HG02973 (cell line): ENCODE data around the gene CZIB.
"Not testable (repeated sequence)": the region's sequence is repeated elsewhere in the genome, so short reads cannot be mapped to it uniquely, and the experiment has no call there.

Experiments used
- ATAC-seq: cut with Tn5 transposase; IDR thresholded peaks from one replicate; pipeline ENCODE4 v1.9.1; 2021; ENCODE audit warnings: moderate library complexity; ENCODE audit not compliant: unreplicated experiment

CZIB gene

DNA sequence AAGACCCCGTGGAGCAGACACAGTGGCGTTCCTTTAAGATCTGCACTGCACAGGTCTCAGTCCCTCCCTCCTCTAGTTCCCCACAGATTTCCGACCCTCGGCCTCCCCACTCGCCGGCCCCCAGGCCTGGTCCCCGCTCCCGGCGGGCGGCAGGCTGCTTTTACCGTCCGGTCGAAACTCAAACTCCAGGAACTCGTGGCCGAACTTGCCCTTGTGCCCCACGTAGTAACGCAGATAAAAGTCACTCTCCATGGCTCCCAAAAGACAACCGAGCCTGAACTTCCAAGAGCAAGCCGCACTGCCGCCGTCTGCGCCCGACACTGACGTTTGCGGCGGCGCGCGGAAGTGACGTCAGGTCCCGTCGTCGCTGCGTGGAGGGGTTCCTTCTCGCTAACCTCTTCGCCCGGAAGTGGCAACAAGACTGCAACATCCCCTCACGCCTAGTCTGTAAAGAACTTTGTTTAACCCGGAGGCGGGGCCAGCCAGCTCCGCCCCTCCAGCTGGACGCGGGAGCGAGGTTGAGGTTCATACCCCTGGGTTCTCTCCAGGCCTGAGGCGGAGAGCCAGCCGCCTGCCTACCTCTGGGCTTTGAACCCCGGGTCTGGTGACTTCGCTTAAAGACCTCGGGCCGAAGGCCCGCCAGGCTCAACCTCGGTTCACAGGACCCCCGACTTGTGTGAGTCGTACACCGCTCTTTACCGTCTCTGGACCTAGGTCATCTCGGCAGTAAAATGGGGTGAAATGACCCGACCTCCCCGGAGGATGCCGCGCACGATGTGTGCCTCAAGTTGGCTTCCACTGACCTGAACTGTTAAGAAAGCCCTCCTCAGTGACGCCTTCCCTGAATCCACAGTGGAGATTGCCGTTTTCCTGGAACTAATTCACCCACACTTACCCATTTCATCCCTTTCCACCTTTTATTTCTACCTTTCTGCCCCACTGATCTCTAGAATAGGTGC, 18.0 kb upstream of the CZIB start, which contains the start of gene MAGOH:
Gene MAGOH, minus strand, starts transcription at position 322 of the 959 bp plus-strand sequence. Its CDS starts 70 bp downstream, at position 252.
- ATAC-seq, result peak; percentile 97

DNA sequence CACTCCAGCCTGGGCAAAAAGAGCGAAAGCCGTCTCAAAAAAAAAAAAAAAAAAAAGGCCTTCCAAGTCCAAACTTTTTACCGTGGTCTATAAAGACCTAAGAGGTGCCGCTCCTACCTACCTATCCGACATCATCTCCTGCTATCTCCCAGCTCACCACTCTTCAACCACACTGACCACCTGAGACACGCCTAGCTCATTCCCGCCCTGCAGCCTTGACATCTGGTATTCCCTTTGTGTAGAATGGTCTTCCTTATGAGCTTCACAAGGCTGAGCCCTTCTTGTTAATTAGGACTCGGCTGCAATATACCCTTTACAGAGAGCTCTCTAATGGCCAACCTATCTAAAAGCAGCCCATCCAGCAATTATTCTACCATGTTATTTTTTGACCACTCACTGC, 17.2 kb upstream of the CZIB start:
- ATAC-seq, result no peak

DNA sequence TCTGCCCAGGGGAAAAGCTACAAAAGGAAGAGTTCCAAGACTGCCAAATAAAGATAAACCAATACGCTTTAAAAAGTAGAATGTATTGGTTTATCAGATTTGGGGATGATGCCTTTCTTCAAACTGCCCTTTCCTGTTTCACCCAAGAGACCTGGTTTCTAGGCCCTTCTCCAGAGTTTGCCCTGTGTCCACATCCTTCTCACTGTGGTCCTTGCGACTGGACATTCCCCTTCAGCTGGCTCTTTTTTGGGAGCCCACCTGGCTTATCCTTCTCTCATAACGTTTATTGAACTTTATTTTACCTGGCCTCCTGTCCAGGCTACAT, 490 bp upstream of the CZIB start:
- ATAC-seq, result no peak

DNA sequence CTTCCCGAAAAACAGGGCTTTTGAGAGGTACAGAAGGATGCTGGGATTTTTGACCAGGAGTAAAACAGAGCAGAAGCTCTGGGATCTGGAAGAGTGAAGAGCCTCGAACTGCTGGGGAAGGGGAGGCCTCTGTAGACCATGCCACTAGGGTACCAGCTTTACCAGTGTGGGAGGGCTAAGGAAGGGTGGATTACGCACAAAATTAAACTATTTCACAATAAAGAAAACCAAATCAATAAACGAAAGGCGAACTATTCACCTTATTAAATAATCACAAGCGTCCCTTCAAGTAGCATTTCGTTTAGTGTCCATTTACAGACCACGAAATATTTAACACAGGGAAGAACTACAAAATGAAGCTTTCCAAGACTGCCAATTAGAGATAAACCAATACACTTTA, 723 bp downstream of the CZIB start:
- ATAC-seq, result no peak

DNA sequence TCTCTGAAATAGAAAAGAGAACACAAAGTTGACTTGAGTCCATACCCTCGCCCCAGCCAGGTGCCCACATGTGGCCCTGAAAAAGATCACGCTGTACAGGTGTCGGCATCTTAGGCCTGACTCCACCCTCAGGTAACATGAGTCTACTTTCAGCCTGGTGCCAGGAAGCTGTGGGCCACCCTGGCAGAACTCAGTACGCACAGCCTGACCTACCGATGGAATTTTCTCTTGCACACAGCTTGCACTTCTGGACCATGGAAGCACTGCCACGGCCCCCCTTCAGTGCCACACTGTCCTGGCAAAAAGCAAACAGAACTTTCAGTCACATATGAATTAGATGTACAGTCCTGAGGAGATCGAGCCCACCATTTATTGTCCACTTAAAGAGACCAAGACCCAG, 2.2 kb downstream of the CZIB start:
- ATAC-seq, result no peak

DNA sequence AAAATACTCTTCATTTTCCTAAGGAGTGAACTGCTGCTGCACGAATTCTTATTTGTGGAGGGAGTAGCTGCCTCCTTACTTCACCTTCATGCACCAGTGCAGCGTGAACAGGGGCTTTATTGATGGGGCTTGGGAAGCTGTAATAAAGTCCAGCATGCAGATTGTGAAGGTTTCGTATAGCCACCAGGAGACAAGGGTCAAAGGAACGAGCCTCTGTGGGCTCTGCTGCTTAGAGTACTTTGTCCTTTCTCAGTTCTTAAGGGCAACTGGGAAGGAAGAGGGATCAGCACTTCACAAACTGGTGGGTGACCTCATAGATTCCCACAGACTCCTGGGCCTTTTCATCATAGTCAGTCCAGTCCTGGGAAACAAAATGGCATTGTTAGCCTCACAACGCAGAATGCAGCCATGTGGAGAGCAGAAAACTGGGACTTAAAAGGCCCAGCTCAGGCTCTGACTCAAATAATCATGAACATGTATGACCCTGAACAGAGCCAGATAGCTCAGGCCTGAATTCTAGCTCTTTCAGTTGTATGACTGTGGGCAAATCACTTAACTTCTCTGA, 6.0 kb downstream of the CZIB start:
- ATAC-seq, result no peak

DNA sequence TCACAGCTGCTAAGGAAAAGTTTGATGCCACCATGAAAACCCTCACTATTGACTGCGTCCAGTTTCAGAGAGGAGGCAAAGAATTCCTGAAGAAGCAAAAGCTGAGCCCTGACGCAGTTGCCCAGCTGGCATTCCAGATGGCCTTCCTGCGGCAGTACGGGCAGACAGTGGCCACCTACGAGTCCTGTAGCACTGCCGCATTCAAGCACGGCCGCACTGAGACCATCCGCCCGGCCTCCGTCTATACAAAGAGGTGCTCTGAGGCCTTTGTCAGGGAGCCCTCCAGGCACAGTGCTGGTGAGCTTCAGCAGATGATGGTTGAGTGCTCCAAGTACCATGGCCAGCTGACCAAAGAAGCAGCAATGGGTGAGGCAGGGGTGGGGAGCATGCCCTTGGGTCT, 9.5 kb downstream of the CZIB start:
- ATAC-seq, result no peak

DNA sequence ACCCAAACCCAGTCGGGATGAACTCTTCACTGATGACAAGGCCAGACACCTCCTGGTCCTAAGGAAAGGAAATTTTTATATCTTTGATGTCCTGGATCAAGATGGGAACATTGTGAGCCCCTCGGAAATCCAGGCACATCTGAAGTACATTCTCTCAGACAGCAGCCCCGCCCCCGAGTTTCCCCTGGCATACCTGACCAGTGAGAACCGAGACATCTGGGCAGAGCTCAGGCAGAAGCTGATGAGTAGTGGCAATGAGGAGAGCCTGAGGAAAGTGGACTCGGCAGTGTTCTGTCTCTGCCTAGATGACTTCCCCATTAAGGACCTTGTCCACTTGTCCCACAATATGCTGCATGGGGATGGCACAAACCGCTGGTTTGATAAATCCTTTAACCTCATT, 10.1 kb downstream of the CZIB start:
- ATAC-seq, result no peak

DNA sequence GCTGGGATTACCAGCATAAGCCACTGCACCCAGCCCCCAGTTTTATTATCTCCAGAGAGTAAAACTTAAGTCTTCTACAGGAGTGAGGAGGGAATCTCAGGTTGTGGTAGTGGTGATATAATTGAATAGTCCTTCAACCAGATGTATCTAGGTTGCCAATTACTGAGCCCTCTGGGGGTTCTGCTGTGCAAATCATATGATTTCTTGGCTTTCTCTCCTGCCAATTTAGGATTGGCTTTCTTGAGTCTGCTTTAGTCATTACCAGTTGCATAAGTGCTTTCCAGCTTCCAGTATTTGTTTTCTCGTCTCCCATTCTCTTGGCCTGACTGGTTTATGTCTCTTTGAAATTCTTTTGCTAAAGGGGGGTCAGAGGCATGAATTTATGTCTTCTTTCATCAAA, 12.7 kb downstream of the CZIB start:
- ATAC-seq, result no peak

DNA sequence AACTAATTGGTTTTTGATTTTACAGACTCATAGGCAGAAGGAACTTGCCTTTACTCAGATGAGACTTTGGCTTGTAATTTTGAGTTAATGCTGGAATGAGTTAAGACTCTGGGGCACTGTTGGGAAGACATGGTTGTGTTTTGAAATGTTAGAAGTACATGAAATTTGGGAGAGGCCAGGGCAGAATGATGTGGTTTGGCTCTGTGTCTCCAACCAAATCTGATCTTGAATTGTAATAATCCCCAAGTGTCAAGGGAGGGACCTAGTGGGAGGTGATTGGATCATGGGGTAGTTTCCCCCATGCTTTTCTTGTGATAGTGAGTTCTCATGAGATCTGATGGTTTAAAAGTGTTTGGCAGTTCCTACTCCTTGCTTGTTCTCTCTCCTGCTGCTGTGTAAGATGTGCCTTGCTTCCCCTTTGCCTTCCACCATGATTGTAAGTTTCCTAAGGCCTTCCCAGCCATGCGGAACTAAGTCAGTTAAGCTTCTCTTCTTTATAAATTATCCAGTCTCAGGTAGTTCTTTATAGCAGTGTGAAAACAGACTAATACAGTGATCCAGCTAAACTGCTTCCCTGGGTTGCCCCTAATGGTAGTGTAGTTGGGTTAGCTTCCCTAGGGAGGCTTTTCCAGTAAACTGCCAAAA, 13.6 kb downstream of the CZIB start:
- ATAC-seq, result no peak

DNA sequence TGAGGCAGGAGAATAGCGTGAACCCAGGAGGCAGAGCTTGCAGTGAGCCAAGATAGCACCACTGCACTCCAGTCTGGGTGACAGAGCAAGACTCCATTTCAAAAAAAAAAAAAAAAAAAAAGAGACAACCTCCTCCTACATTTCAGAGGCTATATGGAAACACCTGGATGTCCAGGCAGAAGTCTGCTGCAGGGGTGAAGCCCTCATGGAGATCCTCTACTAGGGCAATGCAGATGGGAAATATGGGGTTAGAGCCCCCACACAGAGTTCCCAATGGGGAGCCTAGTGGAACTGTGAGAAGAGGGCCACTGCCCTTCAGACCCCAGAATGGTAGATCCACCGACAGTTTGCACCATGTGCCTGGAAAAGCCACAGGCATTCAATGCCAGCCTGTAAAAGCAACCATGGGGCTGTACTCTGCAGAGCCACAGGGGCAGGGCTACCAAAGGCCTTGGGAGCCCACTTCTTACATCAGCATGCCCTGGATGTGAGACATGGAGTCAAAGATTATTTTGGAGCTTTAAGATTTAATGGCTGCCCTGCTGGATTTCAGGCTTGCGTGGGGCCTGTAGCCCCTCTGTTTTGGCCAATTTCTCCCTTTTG, 14.2 kb downstream of the CZIB start:
- ATAC-seq, result not testable (repeated sequence)

DNA sequence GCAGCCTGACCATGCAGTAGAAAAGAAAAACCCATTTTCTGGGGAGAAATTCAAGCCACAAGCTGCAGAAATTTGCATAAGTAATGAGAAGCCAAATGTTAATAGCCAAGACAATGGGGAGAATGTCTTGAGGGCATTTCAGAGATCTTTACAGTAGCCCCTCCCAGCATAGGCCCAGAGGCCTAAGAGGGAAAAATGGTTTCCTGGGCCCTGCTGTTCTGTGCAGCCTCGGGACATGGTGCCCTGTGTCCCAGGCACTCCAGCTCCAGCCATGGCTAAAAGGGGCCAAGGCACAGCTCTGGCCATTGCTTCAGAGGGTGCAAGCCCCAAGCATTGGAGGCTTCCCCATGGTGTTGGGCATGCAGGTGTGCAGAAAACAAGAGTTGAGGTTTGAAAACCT, 14.9 kb downstream of the CZIB start:
- ATAC-seq, result not testable (repeated sequence)

DNA sequence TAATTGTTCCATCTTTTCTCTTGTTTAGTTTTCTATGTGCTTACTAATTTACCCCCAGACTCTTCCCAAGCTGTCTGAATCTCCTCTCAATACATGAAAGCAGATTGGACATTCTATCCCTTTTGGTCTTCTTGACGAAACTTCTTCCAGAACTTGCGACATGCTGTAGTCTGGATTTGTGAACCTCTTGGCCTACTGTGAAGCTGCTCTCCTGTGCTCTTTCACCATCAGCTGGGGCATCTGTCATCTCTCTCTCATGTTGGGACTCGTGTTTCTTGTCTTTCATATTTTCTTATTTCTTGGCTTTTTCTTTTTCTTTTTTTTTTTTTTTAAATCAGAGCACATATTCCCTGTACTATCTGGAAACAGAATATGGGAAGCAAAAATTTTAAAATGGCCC, 17.0 kb downstream of the CZIB start:
- ATAC-seq, result no peak

DNA sequence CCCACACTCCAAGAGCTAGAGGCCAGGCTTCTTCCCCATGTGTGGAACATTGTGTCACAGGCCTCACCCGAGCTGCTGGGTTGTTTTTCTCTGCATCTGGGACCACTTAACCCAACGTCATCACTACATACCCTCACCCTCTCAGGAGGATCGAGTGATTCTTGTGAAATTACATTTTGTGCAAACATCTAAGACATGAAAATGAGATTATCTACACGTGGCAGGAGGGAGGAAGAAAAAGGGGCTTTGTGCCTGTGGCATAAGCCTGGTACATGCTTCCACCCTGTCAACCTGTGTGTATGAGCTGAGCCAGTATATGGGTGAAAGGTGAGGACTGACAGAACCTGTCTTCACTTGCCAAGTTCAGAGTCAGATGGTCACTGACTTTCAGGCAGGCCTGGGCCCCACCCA, 22.2 kb downstream of the CZIB start:
- ATAC-seq, result no peak

DNA sequence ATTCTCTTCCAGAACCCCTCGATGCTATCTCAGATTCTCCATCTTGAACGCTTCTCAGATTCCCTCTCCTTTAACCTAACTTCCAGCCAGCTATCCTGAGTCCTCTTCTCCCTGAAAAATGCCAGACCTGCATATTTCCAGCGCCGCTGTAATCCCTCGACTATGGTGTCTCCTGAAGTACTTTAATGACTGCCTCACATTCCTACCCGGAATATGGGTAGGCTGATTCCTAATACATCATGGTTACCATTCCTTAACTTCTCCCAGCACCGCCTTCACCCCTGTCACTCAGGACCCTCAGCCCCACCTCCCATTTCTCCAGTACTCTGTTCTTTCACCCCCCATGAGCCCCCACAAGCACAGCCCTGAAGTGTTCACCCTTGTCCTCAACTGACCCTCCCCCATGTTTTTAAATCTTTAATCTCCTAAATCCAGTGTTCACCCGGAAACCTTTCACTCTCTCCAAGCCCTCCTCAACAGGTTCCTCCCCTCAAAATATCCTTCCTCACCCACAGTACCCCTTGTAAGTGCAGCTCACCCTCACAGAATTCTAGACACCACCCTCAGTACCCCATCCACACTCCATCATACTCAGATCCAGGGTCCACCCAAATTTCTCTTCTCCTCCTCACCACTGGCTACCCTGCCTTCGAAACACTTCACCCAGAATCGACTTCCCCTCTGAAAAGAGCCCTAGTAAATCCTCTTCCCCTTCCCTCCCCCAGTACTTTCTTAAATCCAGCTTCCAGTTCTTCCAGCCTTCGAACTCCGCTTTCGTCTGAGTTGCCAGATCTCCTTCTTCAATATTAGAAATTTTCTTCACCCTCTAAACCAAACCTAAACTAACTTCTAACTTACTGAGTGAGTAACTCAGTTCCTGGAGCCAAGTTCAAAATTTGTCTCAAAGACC, 22.9 kb downstream of the CZIB start:
- no peak for ATAC-seq

DNA sequence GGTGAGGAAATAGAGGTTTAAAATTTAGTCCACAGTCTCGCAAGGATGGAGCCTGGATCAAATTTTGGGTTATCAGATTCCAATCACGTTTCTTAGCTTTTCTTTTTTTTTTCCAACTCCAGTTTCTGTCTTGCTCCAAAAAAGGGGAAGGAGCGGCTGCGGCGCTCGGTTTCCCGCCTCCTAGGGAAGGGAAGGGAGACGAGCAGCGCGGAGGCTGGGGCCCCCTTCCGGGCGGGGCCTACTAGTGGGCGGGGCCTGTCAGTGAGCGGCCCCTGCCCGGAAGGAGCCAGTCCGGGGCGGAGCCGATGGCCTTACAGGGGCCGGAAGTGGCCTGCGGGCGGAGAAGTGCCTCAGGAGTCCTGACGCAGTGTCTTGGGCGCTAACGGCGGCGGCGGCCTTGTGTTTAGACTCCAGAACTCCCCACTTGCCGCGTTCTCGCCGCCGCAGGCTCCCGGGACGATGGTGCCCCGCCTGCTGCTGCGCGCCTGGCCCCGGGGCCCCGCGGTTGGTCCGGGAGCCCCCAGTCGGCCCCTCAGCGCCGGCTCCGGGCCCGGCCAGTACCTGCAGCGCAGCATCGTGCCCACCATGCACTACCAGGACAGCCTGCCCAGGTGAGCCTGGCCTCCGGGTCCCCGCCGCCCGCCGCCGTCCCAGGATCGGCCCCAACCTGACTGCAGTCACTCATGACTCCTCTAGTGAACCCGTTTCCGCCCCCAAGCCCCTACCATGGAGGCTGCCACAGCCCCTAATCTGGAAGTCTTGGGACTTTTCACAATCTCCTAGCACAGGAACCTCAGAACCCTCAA, 23.7 kb downstream of the CZIB start, which contains the start of gene CPT2:
Gene CPT2, plus strand, starts transcription at position 340 of the 806 bp plus-strand sequence. Its CDS starts 120 bp downstream, at position 460.
- peak; percentile 97 for ATAC-seq

DNA sequence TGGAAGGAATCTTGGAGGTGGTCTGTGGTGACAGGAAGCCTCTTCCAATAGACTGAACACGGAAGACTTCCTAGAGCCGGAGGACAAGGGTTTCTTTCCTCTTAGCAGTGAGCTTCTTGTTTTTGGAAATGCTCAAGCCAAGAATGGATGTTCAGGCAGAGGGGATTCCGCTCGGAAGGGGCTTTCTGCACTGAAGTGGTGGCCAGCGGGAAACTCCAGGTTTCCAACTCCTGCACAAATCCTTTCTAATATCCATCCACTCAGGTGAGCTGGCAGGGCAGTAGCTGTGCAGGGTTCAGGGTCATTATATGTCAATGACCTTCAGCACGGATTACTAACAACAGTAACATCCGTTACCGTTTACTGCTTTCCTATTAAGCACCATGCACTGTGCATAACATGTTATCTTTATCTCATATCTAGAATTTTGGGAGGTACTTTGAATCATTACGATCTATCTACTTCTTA, 24.4 kb downstream of the CZIB start:
- ATAC-seq, result no peak

DNA sequence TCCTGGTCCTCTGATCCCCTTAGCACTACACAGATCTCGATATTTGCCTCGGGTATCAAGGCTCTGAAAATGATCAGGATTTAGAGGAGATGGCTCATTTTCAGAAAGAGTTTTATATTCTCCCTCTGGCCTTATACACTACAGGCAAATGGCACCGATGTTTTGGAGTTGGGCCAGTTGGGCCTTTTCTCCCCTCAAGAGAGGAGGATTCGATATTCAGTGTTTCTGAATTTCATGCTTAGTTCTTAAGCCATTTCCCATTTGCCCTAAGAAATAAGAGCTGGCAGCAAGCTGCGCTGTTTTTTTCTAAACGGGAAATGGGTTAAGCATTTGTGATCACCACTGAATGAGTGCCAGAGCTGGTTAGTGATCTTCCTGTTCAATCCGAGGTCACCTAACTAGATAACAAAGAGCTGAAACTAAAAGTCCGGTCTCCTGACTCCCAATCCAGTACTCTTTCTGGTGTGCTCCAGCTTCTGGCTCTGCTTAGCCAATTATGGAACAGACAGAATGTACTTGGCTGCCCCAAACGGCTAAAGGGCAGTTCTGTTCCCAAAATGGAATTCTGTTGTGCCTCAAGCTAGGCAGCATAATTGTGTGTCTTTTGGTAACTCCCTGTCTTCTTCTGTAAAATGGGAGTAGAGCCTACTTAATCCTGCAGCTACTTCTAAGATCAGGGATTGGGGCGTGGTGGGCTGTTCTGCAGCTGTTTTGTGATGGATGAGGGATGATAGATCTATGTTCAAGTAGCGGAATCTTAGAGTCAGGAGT, 25.0 kb downstream of the CZIB start:
- ATAC-seq, result no peak

DNA sequence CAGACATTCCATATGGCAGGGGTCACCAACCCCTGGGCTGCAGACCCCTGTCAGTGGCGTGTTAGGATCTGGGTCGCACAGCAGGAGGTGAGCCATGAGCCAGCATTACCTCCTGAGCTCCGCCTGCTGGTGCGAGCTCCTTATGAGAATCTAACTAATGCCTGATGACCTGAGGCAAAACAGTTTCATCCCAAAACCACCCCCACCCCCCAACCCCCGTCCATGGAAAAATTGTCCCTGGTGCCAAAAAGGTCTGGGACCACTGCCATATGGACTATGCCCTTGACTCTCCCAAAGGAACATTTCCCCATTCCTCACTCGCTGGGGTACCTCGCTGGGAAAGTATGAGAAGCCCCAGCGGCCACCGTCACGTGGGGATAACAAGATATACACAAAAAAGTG, 30.2 kb downstream of the CZIB start:
- no peak for ATAC-seq
